SIG-M5 treated with dmso at 0.1 percent for 504 hours (cell line): ENCODE results near the gene KIF12.
A peak's percentile ranks its signal among the peaks of the same experiment; 100 is the strongest.
"Not testable (repeated sequence)": the region's sequence is repeated elsewhere in the genome, so short reads cannot be mapped to it uniquely, and the experiment has no call there.

ENCODE experiments used
- DNase-seq: peaks from one replicate; lab custom pipeline; 2025; ENCODE audit not compliant: unreplicated experiment; lab: John Stamatoyannopoulos, UW

KIF12 gene

DNA sequence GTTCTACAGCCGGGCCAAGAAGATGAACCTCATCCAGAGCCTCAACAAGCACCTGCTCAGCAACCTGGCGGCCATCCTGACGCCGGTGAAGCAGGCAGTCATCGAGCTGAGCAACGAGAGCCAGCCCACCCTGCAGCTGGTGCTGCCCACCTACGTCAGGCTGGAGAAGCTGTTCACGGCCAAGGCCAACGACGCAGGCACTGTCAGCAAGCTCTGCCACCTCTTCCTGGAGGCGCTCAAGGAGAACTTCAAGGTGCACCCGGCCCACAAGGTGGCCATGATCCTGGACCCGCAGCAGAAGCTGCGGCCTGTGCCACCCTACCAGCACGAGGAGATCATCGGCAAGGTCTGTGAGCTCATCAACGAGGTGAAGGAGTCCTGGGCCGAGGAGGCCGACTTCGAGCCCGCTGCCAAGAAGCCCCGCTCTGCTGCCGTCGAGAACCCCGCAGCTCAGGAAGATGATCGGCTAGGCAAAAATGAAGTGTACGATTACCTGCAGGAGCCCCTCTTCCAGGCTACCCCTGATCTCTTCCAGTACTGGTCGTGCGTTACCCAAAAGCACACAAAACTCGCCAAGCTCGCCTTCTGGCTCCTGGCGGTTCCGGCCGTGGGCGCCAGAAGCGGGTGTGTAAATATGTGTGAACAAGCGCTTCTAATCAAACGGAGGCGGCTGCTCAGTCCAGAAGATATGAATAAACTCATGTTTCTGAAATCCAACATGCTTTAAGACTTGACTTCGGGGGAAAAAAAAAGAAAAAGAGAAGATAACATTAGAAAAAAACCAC, 49.5 kb downstream of the KIF12 start:
- DNase-seq: no peak

DNA sequence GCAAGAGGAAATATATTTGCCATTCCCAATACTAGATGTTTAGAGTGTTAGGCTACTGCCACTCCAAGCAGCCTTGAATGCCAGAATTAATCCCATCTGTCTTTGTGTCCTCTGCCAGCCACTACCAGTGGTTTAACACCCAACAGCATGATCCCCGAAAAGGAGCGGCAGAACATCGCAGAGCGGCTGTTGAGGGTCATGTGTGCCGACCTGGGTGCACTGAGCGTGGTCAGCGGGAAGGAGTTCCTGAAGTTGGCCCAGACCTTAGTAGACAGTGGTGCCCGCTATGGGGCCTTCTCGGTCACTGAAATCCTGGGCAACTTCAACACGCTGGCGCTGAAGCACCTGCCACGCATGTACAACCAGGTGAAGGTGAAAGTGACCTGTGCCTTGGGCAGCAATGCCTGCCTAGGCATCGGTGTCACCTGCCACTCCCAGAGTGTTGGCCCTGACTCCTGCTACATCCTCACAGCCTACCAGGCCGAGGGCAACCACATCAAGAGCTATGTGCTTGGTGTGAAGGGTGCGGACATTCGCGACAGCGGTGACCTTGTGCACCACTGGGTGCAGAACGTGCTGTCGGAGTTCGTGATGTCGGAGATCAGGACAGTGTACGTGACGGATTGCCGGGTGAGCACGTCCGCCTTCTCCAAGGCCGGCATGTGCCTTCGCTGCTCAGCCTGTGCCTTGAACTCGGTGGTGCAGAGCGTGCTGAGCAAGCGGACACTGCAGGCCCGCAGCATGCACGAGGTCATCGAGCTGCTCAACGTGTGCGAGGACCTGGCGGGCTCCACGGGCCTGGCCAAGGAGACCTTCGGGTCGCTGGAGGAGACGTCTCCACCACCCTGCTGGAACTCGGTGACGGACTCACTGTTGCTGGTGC, 50.3 kb downstream of the KIF12 start:
- no peak for DNase-seq

DNA sequence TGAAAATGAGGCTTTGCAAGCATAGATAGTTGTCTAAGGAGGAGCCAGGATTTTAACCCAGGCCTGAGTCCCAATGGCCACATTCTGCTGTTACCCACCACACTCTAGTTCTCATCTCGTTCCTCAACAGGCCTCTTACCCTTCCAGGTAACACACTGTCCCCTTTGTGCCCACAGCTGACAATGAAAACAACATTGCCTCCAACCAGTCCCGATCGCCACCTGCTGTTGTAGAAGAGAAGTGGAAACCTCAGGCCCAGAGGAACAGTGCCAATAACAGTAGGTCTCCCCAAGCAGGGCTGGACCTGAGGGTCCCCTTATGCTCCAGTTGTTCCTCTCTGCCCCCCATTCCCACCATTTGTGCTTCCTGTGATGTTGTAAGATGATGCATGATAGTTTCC, 51.4 kb downstream of the KIF12 start:
- peak; percentile 33 for DNase-seq

DNA sequence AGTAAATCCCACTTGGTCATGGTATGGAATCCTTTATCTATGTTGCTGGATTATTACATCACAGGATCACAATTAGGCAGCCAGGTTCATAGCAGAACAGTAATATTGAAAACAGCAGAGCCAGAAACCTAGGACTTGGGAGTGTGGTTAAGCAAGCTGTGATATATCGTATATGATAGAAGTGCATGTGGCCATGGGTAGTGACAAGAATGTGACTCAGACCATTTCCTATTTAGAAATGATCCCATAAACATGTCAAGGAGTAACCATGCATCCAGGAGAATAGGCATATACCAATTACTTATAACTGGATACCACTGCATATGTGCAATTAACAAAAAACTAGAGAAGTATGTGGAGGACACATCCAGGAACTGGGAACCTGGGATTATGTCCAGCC, 52.2 kb downstream of the KIF12 start:
- no peak for DNase-seq

DNA sequence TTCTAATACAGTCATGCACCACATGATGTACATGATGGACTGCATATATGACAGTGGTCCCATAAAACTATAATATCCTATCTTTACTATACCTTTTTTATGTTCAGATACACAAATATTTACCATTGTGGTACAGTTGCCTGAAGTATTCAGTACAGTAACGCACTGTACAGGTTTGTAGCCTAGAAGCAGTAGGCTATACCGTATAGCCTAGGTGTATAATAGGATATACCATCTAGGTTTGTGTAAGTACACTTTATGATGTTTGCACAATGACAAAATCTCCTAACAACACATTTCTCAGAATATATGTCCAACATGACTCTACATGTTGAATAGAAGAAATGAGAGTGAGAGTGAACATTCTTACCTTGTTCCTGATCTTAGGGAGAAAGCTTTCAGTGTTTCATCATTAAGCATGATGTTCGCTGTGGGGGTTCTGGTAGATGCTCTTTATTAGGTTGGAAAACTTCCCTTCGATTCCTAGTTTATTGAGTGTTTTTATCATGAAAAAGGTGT, 52.8 kb downstream of the KIF12 start:
- DNase-seq: no peak

DNA sequence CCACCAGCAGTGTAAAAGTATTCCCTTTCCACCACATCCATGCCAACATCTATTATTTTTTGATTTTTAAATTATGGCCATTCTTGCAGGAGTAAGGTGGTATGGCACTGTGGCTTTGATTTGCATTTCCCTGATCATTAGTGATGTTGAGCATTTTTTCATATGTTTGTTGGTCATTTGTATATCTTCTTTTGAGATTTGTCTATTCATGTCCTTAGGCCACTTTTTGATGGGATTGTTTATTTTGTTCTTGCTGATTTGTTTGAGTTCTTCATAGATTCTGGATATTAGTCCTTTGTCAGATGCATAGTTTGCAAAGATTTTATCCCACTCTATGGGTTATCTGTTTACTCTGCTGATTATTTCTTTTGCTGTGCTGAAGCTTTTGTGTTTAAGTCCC, 55.4 kb downstream of the KIF12 start:
- DNase-seq: not testable (repeated sequence)
